A549 (cell line): ENCODE results near the gene MUC6.

Experiments
- FOSL2 ChIP-seq, 2 experiments: fragments of 450-650 bp in 1 of 2; fragments of >200 bp in 1 of 2; sonication (Bioruptor Twin) in 1 of 2; formaldehyde crosslinking; IDR thresholded peaks; 2 replicates each; pipeline versions ENCODE4 v1.5.0 to v1.6.1; 2016 to 2020; ENCODE audit warnings: mild to moderate bottlenecking in 1 of 2, moderate library complexity in 1 of 2
- HDAC2 ChIP-seq: fragments of 200-600 bp; sonication (generic); IDR thresholded peaks from 2 replicates; pipeline ENCODE4 v1.6.1; 2016
- JUN ChIP-seq, 2 experiments: fragments of >200 bp; sonication (Bioruptor Twin); formaldehyde crosslinking; IDR thresholded peaks; 2 replicates in 1 of 2; 3 replicates in 1 of 2; pipeline ENCODE4 v1.6.1; 2016 to 2017
- MAFK ChIP-seq: fragments of 450-650 bp; IDR thresholded peaks from 2 replicates; pipeline ENCODE4 v1.6.1; 2014; ENCODE audit not compliant: partially characterized antibody
- NR3C1 ChIP-seq: fragments of >200 bp; sonication (Bioruptor Twin); formaldehyde crosslinking; IDR thresholded peaks from 3 replicates; pipeline ENCODE4 v1.6.1; 2017
- POLR2A ChIP-seq: IDR thresholded peaks from 2 replicates; pipeline ENCODE4 v1.6.1; 2012; ENCODE audit warnings: mild to moderate bottlenecking, low read length
- RAD21 ChIP-seq, 2 experiments: fragments of >200 bp in 1 of 2; sonication (Bioruptor Twin) in 1 of 2; formaldehyde crosslinking in 1 of 2; IDR thresholded peaks in 1 of 2; conservative IDR thresholded peaks in 1 of 2; 2 replicates in 1 of 2; 3 replicates in 1 of 2; pipeline ENCODE4 v1.6.1; 2012 to 2018; ENCODE audit warnings: inconsistent platforms in 1 of 2
- TP53 ChIP-seq: fragments of 250-450 bp; sonication (Bioruptor Pico); IDR thresholded peaks from 2 replicates; pipeline ENCODE4 v1.5.0; 2021; ENCODE audit warnings: mild to moderate bottlenecking, moderate library complexity
- ZNF302 ChIP-seq: fragments of 250-450 bp; sonication (Bioruptor Pico); IDR thresholded peaks from 2 replicates; pipeline ENCODE4 v1.9.0; 2021; ENCODE audit warnings: inconsistent platforms, mild to moderate bottlenecking, moderate library complexity
- TF ChIP-seq, protein P1 (sequence below): IDR thresholded peaks from 2 replicates; pipeline ENCODE4 v1.6.1; 2012
- TF ChIP-seq, protein P2 (sequence below): fragments of >200 bp; sonication (Bioruptor Twin); formaldehyde crosslinking; IDR thresholded peaks from 3 replicates; pipeline ENCODE4 v1.5.1; 2016
- TF ChIP-seq, protein P3 (sequence below): fragments of 450-650 bp; IDR thresholded peaks from 2 replicates; pipeline ENCODE4 v1.6.1; 2014; ENCODE audit warnings: antibody characterized with exemption

DNA sequence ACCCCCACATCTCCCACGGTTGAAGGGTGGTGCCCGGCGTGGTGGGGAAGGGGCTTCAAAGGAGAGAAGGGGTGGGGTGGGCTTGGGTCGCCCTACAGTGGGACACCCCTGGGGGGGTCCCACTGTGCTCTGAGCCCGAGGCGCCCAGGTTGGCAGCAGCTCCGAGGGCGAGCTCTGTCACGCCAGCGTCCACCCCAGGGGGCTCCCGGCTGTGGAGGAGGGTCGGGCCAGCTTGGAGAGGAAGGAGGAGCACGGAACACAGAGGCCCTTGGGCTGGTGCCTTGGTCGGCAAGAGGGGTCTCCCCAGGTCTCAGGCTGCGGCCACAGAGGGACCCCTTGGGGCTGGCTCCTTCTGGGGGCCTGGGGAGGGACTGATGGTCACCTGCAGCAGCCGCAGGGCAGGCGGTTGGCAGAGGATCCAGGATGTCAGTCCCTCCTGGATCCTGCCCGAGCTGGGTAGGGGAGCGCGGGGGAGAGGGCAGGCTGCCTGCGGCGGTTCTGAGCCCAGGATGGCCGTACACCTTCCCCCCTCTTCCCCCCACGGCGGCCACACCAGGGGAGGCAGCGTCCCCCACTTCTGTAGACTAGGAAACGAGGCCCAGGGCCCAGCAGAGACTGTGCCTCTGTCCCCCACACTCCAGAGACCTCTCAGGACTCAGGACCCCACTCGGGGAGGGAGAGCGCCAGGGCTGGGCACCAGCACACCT is 788 bp downstream of the MUC6 start:
- TF ChIP-seq TP53 (CRISPR knock-in tag): no peak
- TF ChIP-seq HDAC2: no peak
- TF ChIP-seq, protein P1, sequence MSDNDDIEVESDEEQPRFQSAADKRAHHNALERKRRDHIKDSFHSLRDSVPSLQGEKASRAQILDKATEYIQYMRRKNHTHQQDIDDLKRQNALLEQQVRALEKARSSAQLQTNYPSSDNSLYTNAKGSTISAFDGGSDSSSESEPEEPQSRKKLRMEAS: no peak
- no peak for TF ChIP-seq NR3C1
- no peak for TF ChIP-seq ZNF302 (CRISPR knock-in tag)
- TF ChIP-seq RAD21 (conservative IDR thresholded peaks at IDR 0.05 in 1 of 2, IDR thresholded peaks at IDR 0.05 in 1 of 2): no peak
- TF ChIP-seq, protein P2, sequence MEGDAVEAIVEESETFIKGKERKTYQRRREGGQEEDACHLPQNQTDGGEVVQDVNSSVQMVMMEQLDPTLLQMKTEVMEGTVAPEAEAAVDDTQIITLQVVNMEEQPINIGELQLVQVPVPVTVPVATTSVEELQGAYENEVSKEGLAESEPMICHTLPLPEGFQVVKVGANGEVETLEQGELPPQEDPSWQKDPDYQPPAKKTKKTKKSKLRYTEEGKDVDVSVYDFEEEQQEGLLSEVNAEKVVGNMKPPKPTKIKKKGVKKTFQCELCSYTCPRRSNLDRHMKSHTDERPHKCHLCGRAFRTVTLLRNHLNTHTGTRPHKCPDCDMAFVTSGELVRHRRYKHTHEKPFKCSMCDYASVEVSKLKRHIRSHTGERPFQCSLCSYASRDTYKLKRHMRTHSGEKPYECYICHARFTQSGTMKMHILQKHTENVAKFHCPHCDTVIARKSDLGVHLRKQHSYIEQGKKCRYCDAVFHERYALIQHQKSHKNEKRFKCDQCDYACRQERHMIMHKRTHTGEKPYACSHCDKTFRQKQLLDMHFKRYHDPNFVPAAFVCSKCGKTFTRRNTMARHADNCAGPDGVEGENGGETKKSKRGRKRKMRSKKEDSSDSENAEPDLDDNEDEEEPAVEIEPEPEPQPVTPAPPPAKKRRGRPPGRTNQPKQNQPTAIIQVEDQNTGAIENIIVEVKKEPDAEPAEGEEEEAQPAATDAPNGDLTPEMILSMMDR: no peak
- no peak for TF ChIP-seq POLR2A
- TF ChIP-seq, protein P3, sequence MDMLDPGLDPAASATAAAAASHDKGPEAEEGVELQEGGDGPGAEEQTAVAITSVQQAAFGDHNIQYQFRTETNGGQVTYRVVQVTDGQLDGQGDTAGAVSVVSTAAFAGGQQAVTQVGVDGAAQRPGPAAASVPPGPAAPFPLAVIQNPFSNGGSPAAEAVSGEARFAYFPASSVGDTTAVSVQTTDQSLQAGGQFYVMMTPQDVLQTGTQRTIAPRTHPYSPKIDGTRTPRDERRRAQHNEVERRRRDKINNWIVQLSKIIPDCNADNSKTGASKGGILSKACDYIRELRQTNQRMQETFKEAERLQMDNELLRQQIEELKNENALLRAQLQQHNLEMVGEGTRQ: no peak
- TF ChIP-seq FOSL2 (IDR thresholded peaks at IDR 0.05): no peak
- TF ChIP-seq FOSL2 (CRISPR knock-in tag; IDR thresholded peaks at IDR 0.05): no peak
- TF ChIP-seq MAFK: no peak
- TF ChIP-seq JUN (IDR thresholded peaks at IDR 0.05): no peak
